ENCODE results near the gene CNTN5. TPM values are rescaled to one million over a fixed set of nuclear protein-coding genes. Genes with fewer than 3 reads are reported as not detected.

CNTN5 gene
- total RNA-seq, 3 donors from 2014 or later (not counting 1 experiment from before 2014, with no cell fraction given): not detected

DNA sequence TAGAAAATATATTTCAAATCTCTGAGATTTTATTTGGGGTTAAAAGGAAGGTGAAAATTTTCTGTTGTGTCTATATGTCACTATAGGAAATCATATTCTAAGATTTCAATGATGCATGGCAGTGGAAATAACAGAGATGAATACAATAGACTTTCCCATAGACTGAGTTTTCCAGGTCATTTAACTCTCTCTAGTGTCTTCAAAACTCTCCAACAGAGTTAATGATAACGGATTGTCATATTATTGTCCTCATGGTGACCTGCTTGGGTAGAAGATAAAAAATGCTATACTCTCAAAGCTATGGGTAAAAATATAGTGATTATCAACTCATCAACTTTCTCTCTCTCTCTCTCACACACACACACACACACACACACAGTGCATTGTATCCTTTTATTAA, 312.9 kb downstream of the CNTN5 start:
- Histone ChIP-seq H3K4me3 (ENCODE audit: low read length) (no peak overlapping the region), H3K27me3 (ENCODE audit: control insufficient read depth, insufficient read depth, low read length) (no peaks in the 10 kb centered on the region), H3K9me3 (ENCODE audit: control insufficient read depth, insufficient read depth, low read length) (no peaks in the 10 kb centered on the region), H3K4me1 (ENCODE audit: control insufficient read depth, insufficient read depth, low read length) (no peaks in the 10 kb centered on the region), H3K36me3 (ENCODE audit: control insufficient read depth, insufficient read depth, low read length) (no peaks in the 10 kb centered on the region), H3K27ac (ENCODE audit: low read length) (no peak overlapping the region)
- no peak overlapping the region for H3K4me3 Mint-ChIP-seq
- DNase-seq: no peak
- H3K4me1 Mint-ChIP-seq: no peaks in the 10 kb centered on the region
- no peaks in the 10 kb centered on the region for H3K27me3 Mint-ChIP-seq (ENCODE audit: low read depth in 2 of 2)
- intact Hi-C loops (cut with micrococcal nuclease): no loop called here
- no peak overlapping the region for H3K27ac Mint-ChIP-seq
- TF ChIP-seq, protein P1, sequence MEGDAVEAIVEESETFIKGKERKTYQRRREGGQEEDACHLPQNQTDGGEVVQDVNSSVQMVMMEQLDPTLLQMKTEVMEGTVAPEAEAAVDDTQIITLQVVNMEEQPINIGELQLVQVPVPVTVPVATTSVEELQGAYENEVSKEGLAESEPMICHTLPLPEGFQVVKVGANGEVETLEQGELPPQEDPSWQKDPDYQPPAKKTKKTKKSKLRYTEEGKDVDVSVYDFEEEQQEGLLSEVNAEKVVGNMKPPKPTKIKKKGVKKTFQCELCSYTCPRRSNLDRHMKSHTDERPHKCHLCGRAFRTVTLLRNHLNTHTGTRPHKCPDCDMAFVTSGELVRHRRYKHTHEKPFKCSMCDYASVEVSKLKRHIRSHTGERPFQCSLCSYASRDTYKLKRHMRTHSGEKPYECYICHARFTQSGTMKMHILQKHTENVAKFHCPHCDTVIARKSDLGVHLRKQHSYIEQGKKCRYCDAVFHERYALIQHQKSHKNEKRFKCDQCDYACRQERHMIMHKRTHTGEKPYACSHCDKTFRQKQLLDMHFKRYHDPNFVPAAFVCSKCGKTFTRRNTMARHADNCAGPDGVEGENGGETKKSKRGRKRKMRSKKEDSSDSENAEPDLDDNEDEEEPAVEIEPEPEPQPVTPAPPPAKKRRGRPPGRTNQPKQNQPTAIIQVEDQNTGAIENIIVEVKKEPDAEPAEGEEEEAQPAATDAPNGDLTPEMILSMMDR (IDR thresholded peaks at IDR 0.05): no peak
- WGBS (ENCODE audit: insufficient coverage): no CpG with 5 or more reads among the region's 1 CpG
- peaks cover 7 to 19% of the 10 kb centered on the region in 2 donors for H3K9me3 Mint-ChIP-seq
- ATAC-seq: no peak
- H3K36me3 Mint-ChIP-seq: no peaks in the 10 kb centered on the region

DNA sequence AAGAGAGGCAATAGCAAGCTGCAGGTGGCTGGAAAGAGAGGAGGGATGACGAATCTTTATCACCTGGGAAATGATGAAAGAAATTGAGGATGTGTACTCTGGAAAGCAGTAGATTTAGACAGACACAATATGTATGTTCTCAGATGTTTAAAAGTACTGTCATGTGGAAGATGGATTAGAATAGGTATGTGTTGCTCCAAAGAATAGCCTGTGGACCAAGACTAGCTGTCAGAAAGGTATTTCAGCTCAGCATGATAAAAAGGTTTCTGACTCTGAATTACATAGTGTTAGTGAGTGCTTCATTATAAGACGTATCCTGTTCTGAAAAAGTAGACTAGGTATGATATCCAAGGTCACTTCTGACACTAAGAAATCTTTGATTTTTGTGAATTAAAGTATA, 322.4 kb downstream of the CNTN5 start:
- Histone ChIP-seq H3K4me3 (ENCODE audit: low read length) (no peak overlapping the region), H3K27me3 (ENCODE audit: control insufficient read depth, insufficient read depth, low read length) (no peaks in the 10 kb centered on the region), H3K36me3 (ENCODE audit: control insufficient read depth, insufficient read depth, low read length) (no peaks in the 10 kb centered on the region), H3K27ac (ENCODE audit: low read length) (no peak overlapping the region), H3K4me1 (ENCODE audit: control insufficient read depth, insufficient read depth, low read length) (no peaks in the 10 kb centered on the region), H3K9me3 (ENCODE audit: control insufficient read depth, insufficient read depth, low read length) (peaks cover 3% of the 10 kb centered on the region)
- intact Hi-C loops (cut with micrococcal nuclease): no loop called here
- TF ChIP-seq, protein P1 (IDR thresholded peaks at IDR 0.05): no peak
- Mint-ChIP-seq H3K4me1 (no peaks in the 10 kb centered on the region), H3K4me3 (no peak overlapping the region), H3K27me3 (ENCODE audit: low read depth in 2 of 2) (no peaks in the 10 kb centered on the region), H3K27ac (no peak overlapping the region), H3K36me3 (no peaks in the 10 kb centered on the region), H3K9me3 (peaks cover 12 to 22% of the 10 kb centered on the region in 2 donors)
- no peak for DNase-seq
- 70% methylated on average over 2 of the region's 2 CpGs for WGBS (ENCODE audit: insufficient coverage)
- no peak for ATAC-seq

DNA sequence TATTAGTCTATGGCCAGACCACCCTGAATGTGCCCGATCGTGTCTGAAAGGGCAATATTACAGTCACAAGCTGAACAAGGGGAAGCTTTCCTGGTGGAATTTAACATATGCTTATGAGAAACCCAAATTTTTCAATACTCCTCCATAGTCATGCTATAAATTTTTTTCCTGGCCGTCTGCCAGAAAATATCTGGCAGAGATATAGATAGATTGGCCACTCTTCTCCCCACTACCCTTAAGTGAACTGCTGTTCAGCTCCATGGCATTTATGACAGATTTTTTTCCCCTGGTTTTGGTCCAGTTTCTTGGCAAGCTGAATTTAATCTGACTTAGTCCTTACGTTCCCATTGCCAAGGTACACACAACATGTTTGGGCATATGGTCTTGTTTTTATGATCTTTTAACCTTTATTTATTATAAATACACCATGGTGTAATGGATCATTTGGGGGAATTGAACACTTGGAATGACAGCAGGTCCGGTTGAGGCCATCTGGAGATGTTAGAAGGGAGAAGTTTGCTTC, 328.5 kb downstream of the CNTN5 start:
- intact Hi-C loops (cut with micrococcal nuclease): no loop called here
- Histone ChIP-seq H3K9me3 (ENCODE audit: control insufficient read depth, insufficient read depth, low read length) (peaks cover 3% of the 10 kb centered on the region), H3K4me1 (ENCODE audit: control insufficient read depth, insufficient read depth, low read length) (no peaks in the 10 kb centered on the region), H3K36me3 (ENCODE audit: control insufficient read depth, insufficient read depth, low read length) (no peaks in the 10 kb centered on the region), H3K27ac (ENCODE audit: low read length) (no peak overlapping the region), H3K4me3 (ENCODE audit: low read length) (no peak overlapping the region), H3K27me3 (ENCODE audit: control insufficient read depth, insufficient read depth, low read length) (no peaks in the 10 kb centered on the region)
- Mint-ChIP-seq H3K36me3 (no peaks in the 10 kb centered on the region), H3K9me3 (peaks cover 5 to 15% of the 10 kb centered on the region in 2 donors), H3K27me3 (ENCODE audit: low read depth in 2 of 2) (no peaks in the 10 kb centered on the region), H3K27ac (no peak overlapping the region), H3K4me1 (no peaks in the 10 kb centered on the region), H3K4me3 (no peak overlapping the region)
- TF ChIP-seq, protein P1 (IDR thresholded peaks at IDR 0.05): no peak
- DNase-seq: no peak
- 82% methylated on average over 4 of the region's 5 CpGs for WGBS (ENCODE audit: insufficient coverage)
- ATAC-seq: no peak

DNA sequence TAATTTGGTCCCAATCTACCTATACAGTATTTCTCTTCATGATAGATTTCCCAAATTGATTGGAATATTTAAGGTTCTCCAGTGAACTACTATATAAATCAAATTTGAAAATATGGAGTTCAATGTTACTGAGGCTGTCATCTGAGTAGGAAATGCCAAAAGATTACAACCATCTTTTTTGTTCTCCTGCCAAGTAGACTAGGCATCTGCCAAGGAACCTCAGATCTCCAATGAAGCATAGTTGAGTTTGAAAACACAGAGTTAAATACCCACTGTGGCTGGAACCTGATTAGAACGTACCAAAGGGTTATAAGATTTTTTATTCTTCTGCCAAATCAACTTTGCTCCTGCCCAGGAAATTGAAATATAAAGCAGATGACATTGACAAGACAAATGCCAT, 330.9 kb downstream of the CNTN5 start:
- 50% methylated on average over 1 of the region's 1 CpG for WGBS (ENCODE audit: insufficient coverage)
- H3K27ac ChIP-seq (ENCODE audit: low read length): no peak overlapping the region
- Mint-ChIP-seq H3K27ac (no peak overlapping the region), H3K36me3 (peaks cover 5% of the 10 kb centered on the region), H3K4me1 (no peaks in the 10 kb centered on the region), H3K27me3 (ENCODE audit: low read depth in 2 of 2) (no peaks in the 10 kb centered on the region), H3K4me3 (no peak overlapping the region), H3K9me3 (peaks cover 9 to 19% of the 10 kb centered on the region in 2 donors)
- no peaks in the 10 kb centered on the region for H3K27me3 ChIP-seq (ENCODE audit: control insufficient read depth, insufficient read depth, low read length)
- no peaks in the 10 kb centered on the region for H3K36me3 ChIP-seq (ENCODE audit: control insufficient read depth, insufficient read depth, low read length)
- no peak overlapping the region for H3K4me3 ChIP-seq (ENCODE audit: low read length)
- TF ChIP-seq, protein P1 (IDR thresholded peaks at IDR 0.05): no peak
- no peaks in the 10 kb centered on the region for H3K9me3 ChIP-seq (ENCODE audit: control insufficient read depth, insufficient read depth, low read length)
- intact Hi-C loops (cut with micrococcal nuclease): no loop called here
- DNase-seq: no peak
- no peak for ATAC-seq
- no peaks in the 10 kb centered on the region for H3K4me1 ChIP-seq (ENCODE audit: control insufficient read depth, insufficient read depth, low read length)
